Kidney epithelial cell (primary cell): Measurements from ENCODE around the gene RUNX2. TPM values are rescaled to one million over a fixed set of nuclear protein-coding genes. Genes with fewer than 3 reads are reported as not detected.

Experiments used
- DNase-seq: peaks from one replicate; pipeline ENCODE4 v3.0.0-alpha.2; 2010; ENCODE audit warnings: low read depth
- H3K27me3 ChIP-seq: 2 replicates; pipeline ENCODE4 v1.6.0; 2011; ENCODE audit warnings: low read length; ENCODE audit not compliant: control insufficient read depth, insufficient read depth
- H3K36me3 ChIP-seq: 2 replicates; pipeline ENCODE4 v1.5.1; 2011; ENCODE audit warnings: low read length; ENCODE audit not compliant: control insufficient read depth, insufficient read depth
- H3K4me3 ChIP-seq: 2 replicates; pipeline ENCODE4 v1.5.1; 2011; ENCODE audit warnings: low read depth, mild to moderate bottlenecking, control low read depth, low read length
- CTCF ChIP-seq: IDR thresholded peaks from 2 replicates; pipeline ENCODE4 v1.5.1; 2011; ENCODE audit warnings: mild to moderate bottlenecking, moderate library complexity, low read length, control low read depth, inconsistent platforms; ENCODE audit not compliant: insufficient read depth, poor library complexity, severe bottlenecking
- total RNA-seq: library from RNA; depleted of rRNA; stranded (reverse); fragments of >200 nt; gene quantifications from 2 replicates; pipeline ENCODE4 v1.2.3, GENCODE V29; 2015

RUNX2 gene
- total RNA-seq, 1 donor from 2014 or later: 9.2 TPM

- Histone ChIP-seq H3K27me3 (no peaks in the 10 kb centered on the region), H3K4me3 (no peak overlapping the region), H3K36me3 (no peaks in the 10 kb centered on the region)
- no peak for TF ChIP-seq CTCF
- no peak for DNase-seq
Observed at GRCh38 chr6:45310118-45310788, 17.9 kb upstream of the RUNX2 start.

- Histone ChIP-seq H3K36me3 (no peaks in the 10 kb centered on the region), H3K27me3 (no peaks in the 10 kb centered on the region), H3K4me3 (no peak overlapping the region)
- no peak for DNase-seq
- no peak for TF ChIP-seq CTCF
Observed at GRCh38 chr6:45314146-45314545, 14.0 kb upstream of the RUNX2 start.

GRCh38 chr6:45320349-45320748 lies 7.8 kb upstream of the RUNX2 start:
- no peak overlapping the region for H3K4me3 ChIP-seq
- DNase-seq: no peak
- H3K27me3 ChIP-seq: no peaks in the 10 kb centered on the region
- no peak for TF ChIP-seq CTCF
- no peaks in the 10 kb centered on the region for H3K36me3 ChIP-seq

- Histone ChIP-seq H3K27me3 (no peaks in the 10 kb centered on the region), H3K4me3 (no peak overlapping the region), H3K36me3 (no peaks in the 10 kb centered on the region)
- no peak for DNase-seq
- TF ChIP-seq CTCF: no peak
Observed at GRCh38 chr6:45323656-45324224, 4.4 kb upstream of the RUNX2 start.

GRCh38 chr6:45326698-45327417 lies 1.3 kb upstream of the RUNX2 start:
- no peaks in the 10 kb centered on the region for H3K27me3 ChIP-seq
- H3K36me3 ChIP-seq: no peaks in the 10 kb centered on the region
- no peak for DNase-seq
- TF ChIP-seq CTCF: no peak
- H3K4me3 ChIP-seq: no peak overlapping the region

GRCh38 chr6:45328523-45328922 lies 393 bp downstream of the RUNX2 start:
- Histone ChIP-seq H3K27me3 (no peaks in the 10 kb centered on the region), H3K4me3 (no peak overlapping the region), H3K36me3 (no peaks in the 10 kb centered on the region)
- no peak for TF ChIP-seq CTCF
- DNase-seq: no peak
